ENCODE measurements around the gene RPS6KA2. TPM values are rescaled to one million over a fixed set of nuclear protein-coding genes. Genes with fewer than 3 reads are reported as not detected.

The RPS6KA2 gene
- total RNA-seq, 1 donor from 2014 or later: 103 TPM

DNA sequence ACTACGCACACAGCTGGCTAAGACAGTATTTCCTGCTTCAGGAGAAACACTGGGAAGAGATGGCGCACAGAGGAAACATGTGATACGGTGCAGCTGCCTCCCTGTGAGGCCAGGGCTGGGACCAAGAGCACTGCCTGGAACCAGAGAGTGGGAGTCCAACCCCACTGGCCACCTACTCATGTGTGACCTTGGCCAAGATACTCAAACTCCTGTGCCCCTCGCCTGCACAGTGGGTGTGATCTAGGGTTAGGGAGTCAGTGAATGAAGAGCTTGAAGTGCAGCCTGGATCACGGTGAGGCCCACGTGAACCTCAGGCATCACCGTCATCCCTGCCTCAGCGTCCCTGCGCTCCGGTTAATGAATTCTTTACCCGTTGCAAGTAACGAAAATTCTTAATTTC is 202.6 kb downstream of the RPS6KA2 start:
- peak; percentile 9 for DNase-seq (ENCODE audit: low spot score)
- intact Hi-C loops (cut with DNase I): no loop called here

DNA sequence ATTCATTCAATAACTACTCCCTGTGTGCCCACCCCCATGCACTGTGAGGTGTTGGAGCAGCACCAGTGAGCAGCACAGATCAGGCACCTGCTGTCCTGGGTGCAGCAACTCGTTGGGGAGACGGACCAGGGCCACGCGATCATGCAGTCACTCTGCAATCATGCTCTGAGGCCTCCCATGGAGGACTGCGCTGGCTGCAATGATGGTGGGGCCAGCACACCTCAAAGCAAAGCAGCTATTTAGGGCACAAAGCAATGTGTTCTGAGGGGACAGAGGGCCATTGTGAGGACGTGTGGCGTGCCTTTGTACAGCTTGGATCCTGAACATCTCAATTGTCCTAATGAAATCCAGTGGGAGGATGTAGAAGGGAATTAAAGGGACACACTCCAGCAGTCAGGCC is 203.3 kb downstream of the RPS6KA2 start:
- intact Hi-C loops (cut with DNase I): no loop called here

DNA sequence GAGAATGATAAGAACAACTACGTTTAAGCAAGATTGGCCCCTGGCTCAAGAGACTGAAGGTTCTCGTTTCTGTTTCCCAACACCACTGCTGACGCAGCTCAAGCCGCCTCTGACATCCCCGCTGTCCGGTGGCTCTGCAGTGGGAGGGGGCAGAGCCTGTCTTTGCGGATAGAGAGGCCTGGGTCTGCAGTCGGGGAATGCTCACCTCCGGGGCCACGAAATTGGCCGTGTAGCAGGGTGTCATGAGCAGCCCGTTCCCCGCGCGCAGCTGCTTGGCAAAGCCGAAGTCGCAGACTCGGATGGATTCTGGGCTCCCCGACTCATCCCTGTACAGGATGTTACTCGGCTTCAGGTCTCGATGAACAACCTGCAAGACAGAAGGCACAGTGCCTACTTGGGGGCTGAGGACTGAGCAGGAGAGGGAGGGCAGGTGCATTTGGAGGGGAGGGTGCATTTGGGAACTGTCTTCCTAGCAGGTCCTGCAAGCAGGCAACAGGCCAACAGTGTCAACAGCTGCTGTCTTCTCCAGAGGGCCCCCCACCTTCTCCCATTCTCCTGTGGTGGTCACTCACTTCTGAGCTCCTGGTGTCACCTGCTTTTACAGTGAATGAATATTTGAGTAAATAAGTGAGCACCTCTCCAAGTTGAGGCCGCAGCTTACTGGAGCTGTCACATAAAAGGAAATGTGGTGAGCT is 203.9 kb downstream of the RPS6KA2 start:
- DNase-seq (ENCODE audit: low spot score): peak; percentile 12

More for the DNA sequence above, 203.3 kb downstream of the RPS6KA2 start:
- DNase-seq (ENCODE audit: low spot score): peak; percentile 12

DNA sequence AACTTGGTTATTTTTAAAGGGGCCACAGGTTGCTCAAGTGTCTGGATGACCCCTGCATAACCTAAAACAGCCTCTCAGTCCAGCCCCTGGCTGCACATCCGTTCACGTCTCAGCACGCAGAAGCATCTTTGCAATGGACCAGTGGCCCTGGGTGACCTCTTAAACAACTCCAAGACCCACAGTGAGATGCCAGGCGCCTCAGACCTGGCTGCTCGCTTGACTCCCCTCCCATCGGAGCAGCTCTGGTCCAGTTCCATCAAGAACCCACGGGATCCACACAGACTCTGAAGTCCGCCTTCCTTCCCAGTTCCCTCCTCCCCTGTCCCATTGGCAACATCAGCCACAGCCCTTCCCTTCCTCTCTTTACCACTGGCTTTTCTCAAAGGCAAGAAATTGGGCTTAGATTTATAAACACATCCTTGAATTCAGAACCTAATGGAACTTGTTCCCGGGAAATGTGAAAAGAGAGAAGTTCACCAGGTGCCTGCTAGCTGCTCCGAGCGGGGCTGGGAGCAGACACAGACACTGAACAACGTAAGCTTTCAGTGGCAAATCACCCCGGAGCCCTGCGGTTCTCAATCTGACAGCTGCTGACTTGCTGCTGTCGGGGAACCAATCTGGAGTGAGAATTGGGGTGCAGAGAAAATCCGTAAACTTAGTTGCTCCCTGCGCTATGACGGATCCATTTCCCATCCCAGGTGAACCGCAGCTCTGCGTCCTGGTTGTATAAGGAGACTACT is 204.7 kb downstream of the RPS6KA2 start:
- peak; percentile 36 for DNase-seq (ENCODE audit: low spot score)
- intact Hi-C loops (cut with DNase I): no loop called here

More for the DNA sequence above, 203.9 kb downstream of the RPS6KA2 start:
- intact Hi-C loops (cut with DNase I): no loop called here

DNA sequence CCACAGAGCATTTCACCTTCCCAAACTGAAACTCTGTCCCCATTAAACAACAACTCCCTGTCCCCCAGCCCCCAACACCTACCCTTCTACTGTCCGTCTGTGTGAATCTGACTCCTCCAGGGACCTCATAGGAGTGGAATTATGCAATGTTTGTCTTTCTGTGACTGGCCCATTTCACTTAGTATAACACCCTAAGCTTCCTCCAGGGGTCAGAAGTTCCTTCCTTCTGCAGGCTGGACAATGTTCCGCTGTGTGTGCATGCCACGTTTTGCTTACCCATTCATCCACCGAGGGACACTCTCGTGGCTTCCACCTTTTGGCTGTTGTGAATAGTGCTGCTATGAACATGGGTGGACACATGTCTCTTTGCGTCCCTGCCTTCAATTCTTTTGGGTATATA is 206.7 kb downstream of the RPS6KA2 start:
- intact Hi-C loops (cut with DNase I): no loop called here
- DNase-seq (ENCODE audit: low spot score): peak; percentile 17

DNA sequence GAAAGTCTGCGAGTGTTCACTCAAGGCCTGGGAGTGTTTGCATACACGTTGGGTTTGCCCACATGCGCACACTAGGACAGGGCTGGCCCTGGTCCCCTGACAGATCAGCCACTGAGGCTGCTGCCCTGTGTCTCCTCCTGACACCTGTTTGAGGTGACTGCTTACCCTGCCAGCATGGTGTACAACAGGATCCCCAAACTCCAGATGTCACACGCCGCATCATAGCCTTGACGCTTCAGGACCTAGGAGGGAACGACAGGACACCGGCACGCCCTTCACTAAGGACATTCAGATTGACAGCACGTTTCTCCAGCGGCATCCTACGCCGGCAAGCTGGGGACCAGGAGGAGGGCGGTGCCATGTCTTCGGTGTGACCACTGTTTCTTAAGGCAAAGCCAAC is 207.3 kb downstream of the RPS6KA2 start:
- intact Hi-C loops (cut with DNase I): no loop called here

DNA sequence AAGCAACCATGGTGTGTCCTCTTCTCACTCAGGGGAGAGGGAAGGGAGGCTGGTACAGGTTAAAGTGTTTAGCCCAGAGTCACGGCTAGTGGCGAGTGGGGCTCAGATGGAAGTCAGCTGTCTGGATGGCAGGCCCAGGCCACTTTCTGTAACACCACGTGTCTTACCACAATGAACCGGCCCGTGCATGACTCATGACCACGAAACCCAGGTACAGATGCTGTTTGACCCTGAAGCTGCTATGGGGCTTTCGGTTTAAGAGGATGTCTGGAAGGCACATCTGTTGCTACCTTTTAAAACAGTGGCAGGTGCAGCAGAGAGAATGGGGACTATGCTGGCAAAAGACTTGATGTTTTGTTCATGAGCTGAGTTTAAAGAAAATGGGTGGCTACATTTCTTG is 207.8 kb downstream of the RPS6KA2 start:
- DNase-seq (ENCODE audit: low spot score): peak; percentile 29
- intact Hi-C loops (cut with DNase I): no loop called here

More for the DNA sequence above, 207.3 kb downstream of the RPS6KA2 start:
- DNase-seq (ENCODE audit: low spot score): peak; percentile 68

DNA sequence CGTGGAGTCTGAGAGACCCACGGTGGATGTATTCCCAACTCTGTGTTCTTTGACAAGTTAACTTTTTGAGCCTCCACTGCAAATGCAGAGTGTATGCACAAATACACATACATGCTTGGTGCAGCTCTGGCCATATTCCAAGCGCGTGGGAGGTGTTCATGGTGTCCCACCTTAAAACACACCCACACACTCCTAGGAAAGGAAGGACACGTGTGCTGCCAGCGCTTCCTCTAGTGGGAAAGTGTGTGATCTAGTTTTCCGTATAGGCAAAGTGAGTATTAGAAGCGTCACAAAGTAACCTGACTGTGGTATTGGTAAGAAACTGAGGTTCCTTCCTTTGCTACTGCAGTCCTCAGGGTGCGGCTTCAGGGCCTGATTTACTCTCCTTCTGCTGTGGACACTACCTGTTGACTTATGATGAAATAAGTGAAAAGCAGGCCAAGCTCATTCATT is 208.3 kb downstream of the RPS6KA2 start:
- intact Hi-C loops (cut with DNase I): no loop called here
- peak; percentile 47 for DNase-seq (ENCODE audit: low spot score)

DNA sequence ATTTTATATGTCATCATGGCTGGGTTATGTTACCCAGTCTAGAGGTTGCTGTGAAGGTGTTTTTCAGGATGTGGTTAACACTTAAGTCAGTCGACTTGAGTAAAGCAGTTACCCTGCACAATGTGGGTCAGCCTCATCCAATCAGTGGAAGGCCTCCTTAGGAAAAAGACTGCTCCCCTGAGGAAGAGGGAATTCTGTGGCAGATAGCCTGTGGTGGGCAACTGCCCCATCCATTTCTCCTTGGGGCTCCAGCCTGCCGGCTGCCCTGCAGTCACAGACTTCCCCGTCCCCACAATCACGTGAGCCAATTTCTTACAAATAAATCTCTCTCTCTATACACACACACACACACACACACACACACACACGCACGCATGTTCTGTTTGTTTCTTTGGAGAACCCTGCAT is 209.8 kb downstream of the RPS6KA2 start:
- intact Hi-C loops (cut with DNase I): no loop called here
- no peak for DNase-seq (ENCODE audit: low spot score)

DNA sequence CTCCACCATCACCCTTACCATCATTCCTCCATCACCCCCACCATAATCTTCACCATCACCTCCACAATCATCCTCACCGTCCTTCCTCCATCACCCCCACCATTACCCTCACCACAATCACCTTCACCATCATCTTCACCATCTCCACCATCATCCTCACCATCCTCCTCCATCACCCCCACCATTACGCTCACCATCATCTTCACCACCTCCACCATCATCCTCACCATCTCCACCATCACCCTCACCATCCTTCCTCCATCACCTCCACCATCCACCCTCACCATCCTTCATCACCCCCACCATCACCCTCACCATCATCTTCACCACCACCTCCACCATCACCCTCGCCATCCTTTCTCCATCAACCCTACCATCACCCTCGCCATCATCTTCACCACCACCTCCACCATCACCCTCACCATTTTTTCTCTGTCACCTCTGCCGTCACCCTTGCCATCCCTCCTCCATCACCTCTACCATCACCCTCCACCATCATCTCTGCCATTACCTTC is 211.2 kb downstream of the RPS6KA2 start:
- intact Hi-C loops (cut with DNase I): no loop called here
- DNase-seq (ENCODE audit: low spot score): peak; percentile 24

DNA sequence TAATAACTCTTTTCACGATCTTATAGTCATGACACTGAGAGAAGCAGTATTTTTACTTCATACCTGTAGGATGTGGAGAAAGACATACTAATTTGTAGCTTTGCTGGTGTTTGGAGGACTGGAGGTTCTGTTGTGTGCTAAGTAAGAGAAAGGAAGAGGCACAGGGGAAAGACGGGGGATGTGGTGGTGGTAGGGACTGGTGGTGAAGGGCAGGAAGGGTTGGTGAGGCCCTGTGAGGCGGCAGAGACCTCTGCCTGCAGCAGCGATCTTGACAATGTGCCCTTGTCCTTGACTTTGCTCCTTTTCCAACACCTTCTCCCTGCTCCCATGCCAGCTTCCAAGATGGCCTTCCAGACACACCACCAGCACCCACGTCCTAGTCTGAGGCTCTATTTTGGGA is 211.7 kb downstream of the RPS6KA2 start:
- intact Hi-C loops (cut with DNase I): no loop called here
- DNase-seq (ENCODE audit: low spot score): peak; percentile 33

DNA sequence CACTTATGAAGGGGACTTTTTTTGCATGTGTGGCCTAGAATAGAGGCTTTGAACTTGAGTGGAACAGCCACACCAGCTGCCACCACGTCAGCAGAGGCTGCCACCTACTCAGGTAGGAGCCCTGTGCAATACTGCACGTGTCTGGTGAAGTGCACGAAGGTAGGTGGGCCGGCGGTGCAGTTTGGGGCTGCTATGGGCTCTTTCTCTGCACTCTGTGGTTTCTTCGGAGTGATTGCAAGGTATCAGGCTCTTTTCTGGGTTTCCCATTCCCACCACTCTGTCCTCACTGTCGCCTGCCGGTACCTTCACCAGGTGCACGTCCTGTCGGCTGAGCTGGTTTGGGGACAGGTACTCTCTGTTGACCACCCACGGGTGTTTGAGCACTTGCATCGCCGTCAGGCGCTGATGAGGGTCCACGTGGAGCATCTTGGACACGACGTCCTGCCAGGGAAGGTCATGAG is 213.5 kb downstream of the RPS6KA2 start:
- DNase-seq (ENCODE audit: low spot score): peak; percentile 53
- intact Hi-C loops (cut with DNase I): no loop called here

DNA sequence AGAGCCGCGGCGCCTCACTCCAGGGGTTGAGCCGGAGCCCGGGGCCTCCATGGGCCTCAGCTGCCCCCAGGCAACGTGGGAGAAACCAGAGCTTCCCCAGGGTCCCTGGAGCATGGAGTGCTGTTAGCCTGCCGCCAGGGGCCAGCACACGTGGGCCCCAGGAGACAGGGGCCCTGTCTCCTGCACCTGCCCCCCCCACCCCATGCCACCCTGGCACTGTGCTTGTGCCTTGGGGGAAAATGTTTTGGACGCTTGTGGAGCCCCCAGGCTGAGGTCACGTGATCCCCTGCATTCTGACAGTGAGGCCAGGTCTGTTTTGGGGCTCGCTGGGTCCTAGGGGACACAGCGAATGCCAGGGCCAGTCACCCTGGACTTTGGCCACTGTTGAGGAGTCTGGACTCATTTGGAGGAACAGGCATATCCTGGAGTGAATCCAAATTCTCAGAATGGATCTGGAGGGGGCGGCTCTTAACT is 214.1 kb downstream of the RPS6KA2 start:
- DNase-seq (ENCODE audit: low spot score): peak; percentile 61
- intact Hi-C loops (cut with DNase I): no loop called here

DNA sequence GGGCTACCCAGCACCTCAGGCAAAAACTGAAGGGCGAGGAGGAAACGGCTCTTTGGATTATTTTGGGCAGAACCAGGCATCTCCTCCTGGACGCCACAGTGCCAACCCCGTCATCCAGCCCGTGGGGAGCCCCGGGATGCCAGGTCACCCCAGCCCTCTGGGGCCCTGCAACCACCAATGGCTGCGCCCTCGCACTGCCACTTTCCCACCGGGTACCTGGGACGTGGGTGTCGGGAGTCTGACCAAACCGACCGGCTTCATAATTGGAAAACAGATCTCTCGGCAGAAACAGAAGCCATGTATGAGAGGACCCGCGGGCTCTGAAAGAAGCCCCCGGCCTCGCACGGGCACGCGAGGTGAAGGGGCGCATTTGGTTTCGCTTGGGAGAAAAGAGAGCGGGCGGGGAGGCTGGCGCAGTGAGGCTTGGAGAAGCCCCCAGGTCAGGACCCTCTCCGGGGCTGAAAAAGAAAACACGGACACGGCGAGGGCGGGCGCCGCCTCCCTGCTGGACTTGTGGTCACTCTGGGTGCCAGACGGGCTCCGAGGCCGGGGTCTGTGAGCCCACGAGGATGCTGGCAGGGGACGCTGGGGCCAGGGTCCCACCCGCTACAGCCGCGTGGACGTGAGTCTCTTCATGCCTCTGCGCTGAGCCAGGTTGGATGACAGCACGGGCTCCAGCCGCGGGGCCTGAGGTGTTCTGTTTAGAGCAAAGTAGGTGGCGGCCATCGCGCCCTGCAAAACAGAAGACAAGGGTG is 214.7 kb downstream of the RPS6KA2 start:
- peak; percentile 57 for DNase-seq (ENCODE audit: low spot score)
- intact Hi-C loops (cut with DNase I): no loop called here

DNA sequence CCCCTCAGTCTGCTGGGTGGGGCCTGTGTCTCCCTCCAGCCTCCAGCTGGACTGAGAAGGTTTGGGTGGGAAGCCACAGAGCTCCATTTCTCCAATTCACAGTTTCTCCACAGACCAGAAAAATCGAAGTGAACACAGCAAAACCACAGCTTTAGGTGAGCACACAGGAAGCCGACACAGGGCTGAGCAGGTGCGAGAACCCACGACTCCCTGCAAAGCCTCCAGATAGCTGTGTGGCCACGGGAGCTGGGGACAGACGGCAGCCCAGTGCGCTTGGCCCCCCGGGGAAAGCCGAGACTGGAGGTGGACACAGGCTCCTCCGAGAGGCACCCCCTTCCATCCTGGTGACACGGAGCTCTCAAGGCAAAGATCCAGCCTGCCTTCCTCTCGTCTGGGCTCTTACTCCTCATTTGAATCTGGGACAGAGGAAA is 215.3 kb downstream of the RPS6KA2 start:
- intact Hi-C loops (cut with DNase I): no loop called here
- peak; percentile 1 for DNase-seq (ENCODE audit: low spot score)

DNA sequence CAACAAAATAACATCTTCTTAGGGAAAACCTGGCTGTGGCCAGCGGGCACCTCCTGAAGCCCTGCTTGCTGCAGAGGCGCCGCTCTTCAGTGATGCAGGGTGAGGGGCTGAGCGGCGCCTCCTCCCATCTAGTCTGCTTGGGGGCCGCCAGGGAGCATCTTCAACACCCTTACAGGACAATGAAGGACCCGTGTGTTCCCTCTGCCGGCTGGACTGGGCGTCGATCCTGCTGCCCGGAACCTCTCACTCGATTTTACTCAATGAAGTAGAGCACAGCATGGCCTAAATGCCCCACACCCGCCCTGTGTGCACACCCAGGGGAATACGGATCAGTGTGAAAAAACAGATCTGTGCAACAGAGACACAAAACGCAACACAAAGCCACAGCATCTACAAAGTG is 215.8 kb downstream of the RPS6KA2 start:
- DNase-seq (ENCODE audit: low spot score): no peak
- intact Hi-C loops (cut with DNase I): no loop called here

DNA sequence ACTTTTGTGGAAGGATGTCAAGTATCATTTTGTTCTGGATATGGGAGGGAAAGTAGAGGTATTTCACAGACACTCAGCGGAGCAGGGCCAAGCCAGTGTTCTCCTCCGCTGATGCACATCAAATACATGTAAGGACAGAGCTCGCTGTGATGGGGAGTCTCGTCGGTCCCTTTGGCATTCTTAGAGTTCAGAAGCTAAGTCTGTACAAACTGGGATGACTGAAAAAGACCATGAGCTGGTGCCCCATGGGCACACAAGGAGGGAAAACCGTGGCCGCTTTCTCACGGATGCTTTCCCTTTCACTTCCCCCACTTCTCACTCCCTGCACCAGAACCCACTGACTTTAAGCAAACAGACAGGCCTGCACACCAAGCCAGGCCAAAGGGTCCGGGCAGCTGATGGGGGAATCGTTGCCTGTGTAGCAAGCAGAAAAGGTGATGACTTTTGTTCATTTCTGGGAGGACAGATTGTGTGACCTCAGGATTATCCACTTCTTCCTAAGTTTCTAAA is 216.6 kb downstream of the RPS6KA2 start:
- no peak for DNase-seq (ENCODE audit: low spot score)
- intact Hi-C loops (cut with DNase I): no loop called here

DNA sequence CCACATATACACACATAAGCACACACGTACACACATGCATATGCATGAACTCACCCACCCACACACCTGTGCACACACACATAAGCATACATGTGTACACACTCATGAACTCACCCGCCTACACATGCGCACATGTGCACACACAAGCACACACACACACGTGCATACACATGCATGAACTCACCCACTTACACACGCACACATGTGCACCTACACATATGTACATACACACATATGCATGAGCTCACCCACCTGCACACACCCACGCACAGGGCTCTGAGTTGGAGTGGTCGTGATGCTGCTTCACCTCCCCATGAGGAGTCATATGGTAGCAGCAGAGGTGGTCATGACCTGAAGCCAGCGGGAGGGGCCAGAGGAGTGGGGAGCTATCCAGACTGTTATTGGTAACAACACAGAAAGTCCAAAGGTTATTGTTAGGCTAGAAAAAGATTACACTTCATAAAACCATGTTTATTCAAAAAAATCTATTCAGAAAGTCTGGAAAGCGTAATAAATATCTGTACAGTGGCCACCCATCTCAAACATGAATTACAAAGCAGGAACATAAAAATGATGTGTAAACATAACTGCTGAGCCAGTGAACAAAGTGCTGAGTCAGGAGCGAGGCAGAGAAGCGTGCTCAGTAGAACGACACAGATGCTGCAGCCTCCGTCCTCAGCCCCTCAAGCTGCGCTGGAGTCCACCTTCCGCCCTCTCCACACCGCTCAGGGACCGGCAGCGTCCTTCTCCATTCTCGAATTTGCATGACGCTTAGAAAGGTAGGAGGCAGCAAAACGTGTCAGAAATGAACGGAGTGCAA is 217.9 kb downstream of the RPS6KA2 start:
- intact Hi-C loops (cut with DNase I): no loop called here
- DNase-seq (ENCODE audit: low spot score): no peak

DNA sequence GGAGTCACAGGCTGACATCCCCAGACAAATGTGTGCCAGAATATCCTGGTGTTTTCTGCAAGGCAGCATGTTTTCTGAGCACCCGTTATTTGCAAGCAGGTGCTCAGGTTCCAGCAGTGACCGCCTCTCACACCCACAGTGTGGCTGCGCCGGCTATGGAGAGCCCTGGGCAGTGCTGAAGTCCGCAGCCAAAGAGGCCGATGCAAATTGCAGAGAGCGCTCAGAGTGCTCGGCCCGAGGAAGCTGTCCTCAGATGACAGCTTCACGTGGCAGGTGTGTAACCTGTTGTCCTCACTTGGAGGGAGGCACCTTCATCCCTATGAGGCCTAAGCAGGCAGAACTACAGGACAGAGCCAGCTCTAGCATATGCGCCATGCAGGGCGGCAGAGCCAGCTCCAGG is 220.9 kb downstream of the RPS6KA2 start:
- no peak for DNase-seq (ENCODE audit: low spot score)
- intact Hi-C loops (cut with DNase I): no loop called here
